Keratinocyte (primary cell): ENCODE results near the gene RPL28.

Experiments
- EZH2 ChIP-seq: IDR thresholded peaks from one replicate; pipeline ENCODE4 v1.6.1; 2012; ENCODE audit warnings: inconsistent platforms, mild to moderate bottlenecking, low read length, moderate library complexity
- TF ChIP-seq, protein P1 (sequence below), 3 experiments: IDR thresholded peaks in 1 of 3; conservative IDR thresholded peaks in 1 of 3; optimal IDR thresholded peaks in 1 of 3; 2 replicates in 2 of 3; 3 replicates in 1 of 3; pipeline versions ENCODE3 to v1.5.1; 2011; ENCODE audit warnings: low read length in 3 of 3, mild to moderate bottlenecking in 3 of 3, moderate library complexity in 2 of 3, control low read depth in 1 of 3, inconsistent platforms in 1 of 3; ENCODE audit not compliant: insufficient read depth in 2 of 3; ENCODE audit errors: extremely low read depth in 1 of 3

DNA sequence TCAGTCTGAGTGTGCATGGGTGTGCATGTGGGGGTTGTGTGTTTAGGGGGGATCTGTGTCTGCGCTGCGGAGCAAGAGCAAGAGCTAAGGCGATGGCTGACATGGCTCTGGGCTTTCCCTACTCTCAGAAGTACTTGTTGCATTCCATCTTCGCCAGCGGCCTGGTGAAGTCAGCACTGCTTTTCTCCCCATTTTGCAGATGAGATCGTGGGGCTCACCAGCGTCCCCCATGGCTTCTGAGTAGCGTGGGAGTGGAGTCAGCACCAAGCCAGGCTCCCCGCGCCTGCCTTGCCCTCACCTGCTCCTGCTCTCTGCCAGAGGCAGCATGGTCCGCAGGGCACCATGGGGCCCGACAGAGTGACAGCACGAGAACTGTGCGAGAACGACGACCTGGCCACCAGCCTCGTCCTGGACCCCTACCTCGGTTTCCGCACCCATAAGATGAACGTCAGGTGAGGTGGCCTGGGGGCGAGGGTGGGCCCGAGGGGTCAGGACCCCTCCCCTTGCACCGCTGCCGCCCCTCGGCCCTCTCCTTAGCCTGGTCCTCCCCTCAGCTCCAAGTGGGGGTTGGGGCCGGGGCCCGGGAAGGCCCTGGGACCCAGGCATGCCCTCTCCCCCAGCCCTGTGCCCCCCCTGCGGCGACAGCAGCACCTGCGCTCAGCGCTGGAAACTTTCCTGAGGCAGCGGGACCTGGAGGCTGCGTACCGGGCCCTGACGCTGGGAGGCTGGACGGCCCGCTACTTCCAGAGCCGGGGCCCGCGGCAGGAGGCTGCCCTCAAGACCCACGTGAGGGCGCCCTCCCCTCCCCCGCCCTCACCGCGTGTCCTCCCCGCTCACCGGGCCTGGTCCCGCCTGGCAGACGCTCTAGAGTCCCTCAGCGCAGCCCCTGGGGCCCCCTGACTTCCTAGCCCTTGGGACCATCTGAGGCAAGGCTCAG is 43.9 kb upstream of the RPL28 start:
- TF ChIP-seq, protein P1, sequence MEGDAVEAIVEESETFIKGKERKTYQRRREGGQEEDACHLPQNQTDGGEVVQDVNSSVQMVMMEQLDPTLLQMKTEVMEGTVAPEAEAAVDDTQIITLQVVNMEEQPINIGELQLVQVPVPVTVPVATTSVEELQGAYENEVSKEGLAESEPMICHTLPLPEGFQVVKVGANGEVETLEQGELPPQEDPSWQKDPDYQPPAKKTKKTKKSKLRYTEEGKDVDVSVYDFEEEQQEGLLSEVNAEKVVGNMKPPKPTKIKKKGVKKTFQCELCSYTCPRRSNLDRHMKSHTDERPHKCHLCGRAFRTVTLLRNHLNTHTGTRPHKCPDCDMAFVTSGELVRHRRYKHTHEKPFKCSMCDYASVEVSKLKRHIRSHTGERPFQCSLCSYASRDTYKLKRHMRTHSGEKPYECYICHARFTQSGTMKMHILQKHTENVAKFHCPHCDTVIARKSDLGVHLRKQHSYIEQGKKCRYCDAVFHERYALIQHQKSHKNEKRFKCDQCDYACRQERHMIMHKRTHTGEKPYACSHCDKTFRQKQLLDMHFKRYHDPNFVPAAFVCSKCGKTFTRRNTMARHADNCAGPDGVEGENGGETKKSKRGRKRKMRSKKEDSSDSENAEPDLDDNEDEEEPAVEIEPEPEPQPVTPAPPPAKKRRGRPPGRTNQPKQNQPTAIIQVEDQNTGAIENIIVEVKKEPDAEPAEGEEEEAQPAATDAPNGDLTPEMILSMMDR (optimal IDR thresholded peaks at IDR 0.05 in 1 of 3, IDR thresholded peaks at IDR 0.05 in 1 of 3, conservative IDR thresholded peaks at IDR 0.05 in 1 of 3; ENCODE audit: extremely low read depth in 1 of 3, insufficient read depth in 2 of 3, low read length in 3 of 3): no peak
- no peak for TF ChIP-seq EZH2
